ENCODE measurements around the gene CD209.

DNA sequence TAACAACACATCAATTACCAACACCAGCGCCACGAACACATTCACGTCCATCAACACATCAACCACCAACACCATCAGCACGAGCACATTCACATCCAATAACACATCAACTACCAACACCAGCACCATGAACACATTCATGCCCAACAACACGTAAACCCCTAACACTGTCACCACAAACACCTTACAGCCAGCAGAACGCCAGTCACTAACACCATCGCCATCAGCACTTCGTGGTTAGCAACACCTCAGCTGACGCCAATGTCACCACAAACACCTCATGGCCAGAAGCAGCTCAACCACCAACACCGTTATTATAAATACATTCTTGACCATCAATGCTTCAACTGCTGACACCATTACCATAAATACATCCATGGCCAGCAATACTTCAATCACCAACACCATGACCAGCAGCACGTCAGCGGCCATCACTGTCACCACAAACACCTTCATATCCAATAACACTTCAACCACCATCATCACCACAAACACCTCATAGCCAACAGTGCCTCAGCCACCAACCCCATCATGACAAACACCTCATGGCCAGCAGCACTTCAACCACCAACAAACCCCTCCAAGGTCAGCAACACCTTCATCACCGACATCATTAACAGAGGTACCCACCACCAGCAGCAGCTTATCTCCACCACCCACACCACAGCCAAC, 54.8 kb downstream of the CD209 start:
- TF ChIP-seq ZNF274 (IDR thresholded peaks at IDR 0.05; ENCODE audit: low read depth, low read length) = no peak
- TF ChIP-seq SUZ12 (IDR thresholded peaks at IDR 0.05; ENCODE audit: extremely low read depth, insufficient read depth, insufficient read length) = no peak

All from NT2/D1 (cell line).